OCI-LY1 (cell line): ENCODE data around the gene ZNF620.

ENCODE experiments used
- H2AFZ ChIP-seq: fragments of 200-600 bp; sonication (generic), shearing (Covaris generic); 2 replicates; pipeline ENCODE4 v1.6.0; 2014; ENCODE audit warnings: antibody characterized with exemption, mild to moderate bottlenecking, low read length
- H3F3A ChIP-seq: fragments of 200-600 bp; sonication (generic), shearing (Covaris generic); 2 replicates; pipeline ENCODE4 v1.6.0; 2014; ENCODE audit warnings: mild to moderate bottlenecking, antibody characterized with exemption, low read length, moderate library complexity; ENCODE audit not compliant: insufficient read depth
- H3K27ac ChIP-seq: fragments of 200-600 bp; sonication (generic); 2 replicates; pipeline ENCODE4 v1.5.1; 2014; ENCODE audit warnings: low read length, mixed run types, mild to moderate bottlenecking, low read depth; ENCODE audit not compliant: poor library complexity, severe bottlenecking
- H3K27me3 ChIP-seq: fragments of 200-600 bp; sonication (generic); 2 replicates; pipeline ENCODE4 v1.6.0; 2014; ENCODE audit warnings: antibody characterized with exemption, mild to moderate bottlenecking, low read length, moderate library complexity; ENCODE audit not compliant: insufficient read depth
- H3K36me3 ChIP-seq: fragments of 200-600 bp; sonication (generic); 2 replicates; pipeline ENCODE4 v1.6.1; 2014; ENCODE audit warnings: mild to moderate bottlenecking, antibody characterized with exemption, low read length, moderate library complexity, mixed read lengths; ENCODE audit not compliant: insufficient read depth
- H3K4me1 ChIP-seq: fragments of 200-600 bp; sonication (generic); 2 replicates; pipeline ENCODE4 v1.5.1; 2014; ENCODE audit warnings: mild to moderate bottlenecking, low read length, moderate library complexity; ENCODE audit not compliant: insufficient read depth, severe bottlenecking
- H3K4me2 ChIP-seq: fragments of 200-600 bp; sonication (generic), shearing (Covaris generic); 2 replicates; pipeline ENCODE4 v1.6.1; 2014; ENCODE audit warnings: low read length
- H3K4me3 ChIP-seq: fragments of 200-600 bp; sonication (generic); 2 replicates; pipeline ENCODE4 v1.5.1; 2014; ENCODE audit warnings: low read length, low read depth, mild to moderate bottlenecking, mixed read lengths; ENCODE audit not compliant: poor library complexity, severe bottlenecking
- H3K79me2 ChIP-seq: fragments of 200-600 bp; shearing (Covaris generic); 2 replicates; pipeline ENCODE4 v1.6.1; 2016; ENCODE audit warnings: mixed run types, low read length, mixed read lengths; ENCODE audit not compliant: insufficient read depth
- H3K9ac ChIP-seq: fragments of 200-600 bp; sonication (generic), shearing (Covaris generic); 2 replicates; pipeline ENCODE4 v1.6.1; 2014; ENCODE audit warnings: mild to moderate bottlenecking, low read length, mixed read lengths
- H3K9me2 ChIP-seq: fragments of 200-600 bp; sonication (generic), shearing (Covaris generic); 2 replicates; pipeline ENCODE4 v1.6.1; 2014; ENCODE audit warnings: low read depth, mild to moderate bottlenecking, low read length, mixed read lengths
- H3K9me3 ChIP-seq: fragments of 200-600 bp; shearing (Covaris generic); 2 replicates; pipeline ENCODE4 v1.6.1; 2014; ENCODE audit warnings: low read length, mixed read lengths
- H4K20me1 ChIP-seq: fragments of 200-600 bp; sonication (generic), shearing (Covaris generic); 2 replicates; pipeline ENCODE4 v1.6.0; 2016; ENCODE audit warnings: mild to moderate bottlenecking, low read length; ENCODE audit not compliant: insufficient read depth
- CTCF ChIP-seq: fragments of 200-600 bp; sonication (generic), shearing (Covaris generic); IDR thresholded peaks from 2 replicates; pipeline ENCODE4 v1.5.1; 2017; ENCODE audit warnings: mild to moderate bottlenecking, antibody characterized with exemption, low read length, moderate library complexity, mixed read lengths
- EZH2 ChIP-seq: fragments of 200-600 bp; sonication (generic), shearing (Covaris generic); IDR thresholded peaks from 2 replicates; pipeline ENCODE4 v1.8.0; 2017; ENCODE audit warnings: borderline replicate concordance, mixed run types, mild to moderate bottlenecking, antibody characterized with exemption, low read length, moderate library complexity, mixed read lengths

Gene ZNF620

GRCh38 chr3:40566694-40567093, 60.9 kb downstream of the ZNF620 start:
- no peaks in the 10 kb centered on the region for H3K9me2 ChIP-seq
- H3K27ac ChIP-seq: no peak overlapping the region
- H2AFZ ChIP-seq: no peak overlapping the region
- H3K9me3 ChIP-seq: no peaks in the 10 kb centered on the region
- H3K4me2 ChIP-seq: no peak overlapping the region
- no peaks in the 10 kb centered on the region for H3K79me2 ChIP-seq
- H3K4me1 ChIP-seq: no peaks in the 10 kb centered on the region
- no peaks in the 10 kb centered on the region for H3F3A ChIP-seq
- H3K27me3 ChIP-seq: no peaks in the 10 kb centered on the region
- no peak overlapping the region for H3K9ac ChIP-seq
- H3K4me3 ChIP-seq: no peak overlapping the region
- no peaks in the 10 kb centered on the region for H3K36me3 ChIP-seq
- no peak for TF ChIP-seq EZH2
- no peak for TF ChIP-seq CTCF
- no peaks in the 10 kb centered on the region for H4K20me1 ChIP-seq
